ENCODE results near the gene SBSN.

- TF ChIP-seq GATA3 (IDR thresholded peaks at IDR 0.05; ENCODE audit: low read depth, low read length) (no peak), GATA2 (IDR thresholded peaks at IDR 0.05; ENCODE audit: low read depth, low read length) (no peak)
Observed at GRCh38 chr19:35509018-35509652, 19.0 kb downstream of the SBSN start.
